Measurements from ENCODE around the gene GUCA2A.
A peak's percentile ranks its signal among the peaks of the same experiment; 100 is the strongest.
"Not testable (repeated sequence)": the region's sequence is repeated elsewhere in the genome, so short reads cannot be mapped to it uniquely, and the experiment has no call there.

The GUCA2A gene

GRCh38 chr1:42164551-42165420 lies at the start of gene GUCA2A:
TSS of gene GUCA2A (minus strand) at chr1:42164745. CDS start at chr1:42164712, 33 bp downstream.
- no peak for DNase-seq (ENCODE audit: low read depth in 2 of 2)

GRCh38 chr1:42211224-42211623 lies 46.7 kb upstream of the GUCA2A start:
- no peak for DNase-seq (ENCODE audit: low read depth in 2 of 2)

GRCh38 chr1:42210421-42211133 lies 46.0 kb upstream of the GUCA2A start:
- DNase-seq (ENCODE audit: low read depth in 2 of 2): no peak

GRCh38 chr1:42209526-42210251 lies 45.1 kb upstream of the GUCA2A start:
- DNase-seq (ENCODE audit: low read depth in 2 of 2): no peak

GRCh38 chr1:42206930-42207329 lies 42.4 kb upstream of the GUCA2A start:
- DNase-seq (ENCODE audit: low read depth in 2 of 2): not testable (repeated sequence)

- no peak for DNase-seq (ENCODE audit: low read depth in 2 of 2)
Observed at GRCh38 chr1:42206164-42206563, 41.6 kb upstream of the GUCA2A start.

- DNase-seq (ENCODE audit: low read depth in 2 of 2): no peak
Observed at GRCh38 chr1:42201986-42202385, 37.4 kb upstream of the GUCA2A start.

- no peak for DNase-seq (ENCODE audit: low read depth in 2 of 2)
Observed at GRCh38 chr1:42198251-42198650, 33.7 kb upstream of the GUCA2A start.

GRCh38 chr1:42195841-42196240 lies 31.3 kb upstream of the GUCA2A start:
- DNase-seq (ENCODE audit: low read depth in 2 of 2): no peak

GRCh38 chr1:42192106-42192505 lies 27.6 kb upstream of the GUCA2A start:
- DNase-seq (ENCODE audit: low read depth in 2 of 2): no peak

- DNase-seq (ENCODE audit: low read depth in 2 of 2): no peak
Observed at GRCh38 chr1:42191319-42191718, 26.8 kb upstream of the GUCA2A start.

GRCh38 chr1:42189931-42190853 lies 25.6 kb upstream of the GUCA2A start:
- DNase-seq (ENCODE audit: low read depth in 2 of 2): no peak

GRCh38 chr1:42186152-42186551 lies 21.6 kb upstream of the GUCA2A start:
- peak; percentile 50 to 56 for DNase-seq (ENCODE audit: low read depth in 2 of 2)

GRCh38 chr1:42184616-42185015 lies 20.1 kb upstream of the GUCA2A start:
- no peak for DNase-seq (ENCODE audit: low read depth in 2 of 2)

GRCh38 chr1:42183957-42184268 lies 19.4 kb upstream of the GUCA2A start:
- DNase-seq (ENCODE audit: low read depth in 2 of 2): no peak

- no peak for DNase-seq (ENCODE audit: low read depth in 2 of 2)
Observed at GRCh38 chr1:42183210-42183956, 18.8 kb upstream of the GUCA2A start.

GRCh38 chr1:42181687-42182086 lies 17.1 kb upstream of the GUCA2A start:
- no peak for DNase-seq (ENCODE audit: low read depth in 2 of 2)

GRCh38 chr1:42179900-42180329 lies 15.4 kb upstream of the GUCA2A start:
- DNase-seq (ENCODE audit: low read depth in 2 of 2): no peak

GRCh38 chr1:42179275-42179674 lies 14.7 kb upstream of the GUCA2A start:
- peak; percentile 39 to 47 for DNase-seq (ENCODE audit: low read depth in 2 of 2)

- no peak for DNase-seq (ENCODE audit: low read depth in 2 of 2)
Observed at GRCh38 chr1:42178249-42178648, 13.7 kb upstream of the GUCA2A start.

- DNase-seq (ENCODE audit: low read depth in 2 of 2): peak; percentile 77 to 88
Observed at GRCh38 chr1:42177541-42177981, 13.0 kb upstream of the GUCA2A start.

All from fibroblast of skin of left biceps (primary cell).